KMS-11 (cell line): Measurements from ENCODE around the gene DES.

Source experiments
- H2AFZ ChIP-seq: fragments of 200-600 bp; sonication (generic); 2 replicates; pipeline ENCODE4 v1.6.1; 2016; ENCODE audit warnings: antibody characterized with exemption, mixed run types, low read depth
- H3K27ac ChIP-seq: fragments of 200-600 bp; sonication (generic); 2 replicates; pipeline ENCODE4 v1.6.1; 2016; ENCODE audit warnings: mild to moderate bottlenecking, mixed run types
- H3K27me3 ChIP-seq: fragments of 200-600 bp; sonication (generic); 2 replicates; pipeline ENCODE4 v1.6.1; 2017; ENCODE audit warnings: mild to moderate bottlenecking, low read depth, mixed run types, moderate library complexity; ENCODE audit not compliant: insufficient read depth
- H3K36me3 ChIP-seq: fragments of 200-600 bp; sonication (generic); 2 replicates; pipeline ENCODE4 v1.6.1; 2017; ENCODE audit warnings: mild to moderate bottlenecking, mixed run types; ENCODE audit not compliant: insufficient read depth
- H3K4me1 ChIP-seq: fragments of 200-600 bp; sonication (generic); 2 replicates; pipeline ENCODE4 v1.6.1; 2016; ENCODE audit warnings: mild to moderate bottlenecking, low read depth, mixed run types; ENCODE audit not compliant: poor library complexity, severe bottlenecking
- H3K4me2 ChIP-seq: fragments of 200-600 bp; sonication (generic); 2 replicates; pipeline ENCODE4 v1.7.0; 2016; ENCODE audit warnings: mild to moderate bottlenecking, mixed run types
- H3K4me3 ChIP-seq: fragments of 200-600 bp; sonication (generic); IDR thresholded peaks from 2 replicates; pipeline ENCODE4 v1.6.1; 2017; ENCODE audit warnings: low read depth, low read length, mixed read lengths; ENCODE audit not compliant: insufficient read depth
- H3K79me2 ChIP-seq: fragments of 200-600 bp; sonication (generic); 2 replicates; pipeline ENCODE4 v1.6.1; 2016; ENCODE audit warnings: low read depth, mixed run types; ENCODE audit not compliant: insufficient read depth
- H3K9ac ChIP-seq: fragments of 200-600 bp; sonication (generic); 2 replicates; pipeline ENCODE4 v1.6.1; 2016; ENCODE audit warnings: mild to moderate bottlenecking, mixed run types
- H4K20me1 ChIP-seq: fragments of 200-600 bp; sonication (generic); 2 replicates; pipeline ENCODE4 v1.6.1; 2016; ENCODE audit warnings: mild to moderate bottlenecking, mixed run types; ENCODE audit not compliant: insufficient read depth
- TF ChIP-seq, protein P1 (sequence below): fragments of 200-600 bp; sonication (generic); conservative IDR thresholded peaks from 2 replicates; pipeline ENCODE4 v1.6.1; 2017; ENCODE audit warnings: low read depth, mild to moderate bottlenecking, antibody characterized with exemption, low read length, moderate library complexity, mixed read lengths

The DES gene

DNA sequence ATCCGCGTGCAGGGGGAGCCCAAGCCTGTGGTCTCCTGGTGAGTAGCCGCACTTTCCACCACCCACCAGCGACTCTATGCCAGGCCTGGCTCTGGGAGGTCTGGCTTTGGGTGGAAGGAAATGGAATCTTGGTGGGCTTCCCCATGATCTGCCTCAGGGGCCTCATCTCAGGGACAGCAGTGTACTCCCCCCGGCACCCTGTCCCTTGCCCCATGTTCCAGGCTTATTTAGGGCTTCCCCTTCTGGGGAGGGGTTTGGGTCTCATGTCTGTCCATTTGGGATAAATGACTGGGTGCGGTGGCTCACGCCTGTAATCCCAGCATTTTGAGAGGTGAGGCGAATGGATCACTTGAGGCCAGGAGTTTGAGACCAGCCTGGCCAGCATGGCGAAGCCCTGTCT is 44.2 kb downstream of the DES start:
- Histone ChIP-seq H3K79me2 (no peaks in the 10 kb centered on the region), H2AFZ (no peak overlapping the region), H3K4me3 (no peak overlapping the region), H3K9ac (no peak overlapping the region), H3K36me3 (no peaks in the 10 kb centered on the region), H3K27me3 (no peaks in the 10 kb centered on the region; the same call in 1 of the 2 replicates), H4K20me1 (no peaks in the 10 kb centered on the region), H3K4me1 (no peaks in the 10 kb centered on the region), H3K27ac (no peak overlapping the region), H3K4me2 (no peak overlapping the region)
- TF ChIP-seq, protein P1, sequence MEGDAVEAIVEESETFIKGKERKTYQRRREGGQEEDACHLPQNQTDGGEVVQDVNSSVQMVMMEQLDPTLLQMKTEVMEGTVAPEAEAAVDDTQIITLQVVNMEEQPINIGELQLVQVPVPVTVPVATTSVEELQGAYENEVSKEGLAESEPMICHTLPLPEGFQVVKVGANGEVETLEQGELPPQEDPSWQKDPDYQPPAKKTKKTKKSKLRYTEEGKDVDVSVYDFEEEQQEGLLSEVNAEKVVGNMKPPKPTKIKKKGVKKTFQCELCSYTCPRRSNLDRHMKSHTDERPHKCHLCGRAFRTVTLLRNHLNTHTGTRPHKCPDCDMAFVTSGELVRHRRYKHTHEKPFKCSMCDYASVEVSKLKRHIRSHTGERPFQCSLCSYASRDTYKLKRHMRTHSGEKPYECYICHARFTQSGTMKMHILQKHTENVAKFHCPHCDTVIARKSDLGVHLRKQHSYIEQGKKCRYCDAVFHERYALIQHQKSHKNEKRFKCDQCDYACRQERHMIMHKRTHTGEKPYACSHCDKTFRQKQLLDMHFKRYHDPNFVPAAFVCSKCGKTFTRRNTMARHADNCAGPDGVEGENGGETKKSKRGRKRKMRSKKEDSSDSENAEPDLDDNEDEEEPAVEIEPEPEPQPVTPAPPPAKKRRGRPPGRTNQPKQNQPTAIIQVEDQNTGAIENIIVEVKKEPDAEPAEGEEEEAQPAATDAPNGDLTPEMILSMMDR, result no peak

DNA sequence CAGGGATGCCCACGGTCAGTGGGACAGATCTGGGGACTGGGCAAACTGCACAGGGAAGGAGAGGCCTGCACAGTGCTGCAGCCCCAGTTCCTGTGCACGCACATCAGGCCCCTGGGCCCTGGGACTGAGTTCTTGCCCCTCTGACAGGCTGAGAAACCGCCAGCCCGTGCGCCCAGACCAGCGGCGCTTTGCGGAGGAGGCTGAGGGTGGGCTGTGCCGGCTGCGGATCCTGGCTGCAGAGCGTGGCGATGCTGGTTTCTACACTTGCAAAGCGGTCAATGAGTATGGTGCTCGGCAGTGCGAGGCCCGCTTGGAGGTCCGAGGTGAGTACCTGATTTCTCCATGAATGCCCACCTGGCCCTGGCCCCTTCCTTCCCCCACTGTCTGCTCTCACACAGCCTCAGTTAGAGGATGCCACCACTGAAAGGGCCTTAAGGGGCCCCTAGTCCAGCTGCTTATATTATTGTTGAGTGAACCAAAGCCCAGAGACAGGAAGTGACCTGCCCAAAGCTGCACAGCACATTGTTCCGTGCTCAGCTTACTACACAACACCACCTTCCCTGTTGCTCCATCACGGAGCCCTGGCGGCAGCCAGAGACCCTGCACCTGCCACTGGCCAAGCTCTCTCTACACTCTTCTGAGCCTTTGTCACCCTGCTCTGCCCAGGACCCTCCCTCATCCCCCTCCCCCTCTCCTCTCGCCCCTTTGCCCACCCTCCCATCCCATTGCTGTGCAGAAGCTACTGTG is 46.3 kb downstream of the DES start:
- no peaks in the 10 kb centered on the region for H4K20me1 ChIP-seq
- H3K9ac ChIP-seq, result no peak overlapping the region
- H3K79me2 ChIP-seq, result no peaks in the 10 kb centered on the region
- TF ChIP-seq, protein P1, result no peak
- H3K4me3 ChIP-seq, result no peak overlapping the region
- no peak overlapping the region for H3K27ac ChIP-seq
- no peaks in the 10 kb centered on the region; the same call in 1 of the 2 replicates for H3K27me3 ChIP-seq
- H3K4me2 ChIP-seq, result no peak overlapping the region
- no peak overlapping the region for H2AFZ ChIP-seq
- H3K4me1 ChIP-seq, result no peaks in the 10 kb centered on the region
- H3K36me3 ChIP-seq, result no peaks in the 10 kb centered on the region

DNA sequence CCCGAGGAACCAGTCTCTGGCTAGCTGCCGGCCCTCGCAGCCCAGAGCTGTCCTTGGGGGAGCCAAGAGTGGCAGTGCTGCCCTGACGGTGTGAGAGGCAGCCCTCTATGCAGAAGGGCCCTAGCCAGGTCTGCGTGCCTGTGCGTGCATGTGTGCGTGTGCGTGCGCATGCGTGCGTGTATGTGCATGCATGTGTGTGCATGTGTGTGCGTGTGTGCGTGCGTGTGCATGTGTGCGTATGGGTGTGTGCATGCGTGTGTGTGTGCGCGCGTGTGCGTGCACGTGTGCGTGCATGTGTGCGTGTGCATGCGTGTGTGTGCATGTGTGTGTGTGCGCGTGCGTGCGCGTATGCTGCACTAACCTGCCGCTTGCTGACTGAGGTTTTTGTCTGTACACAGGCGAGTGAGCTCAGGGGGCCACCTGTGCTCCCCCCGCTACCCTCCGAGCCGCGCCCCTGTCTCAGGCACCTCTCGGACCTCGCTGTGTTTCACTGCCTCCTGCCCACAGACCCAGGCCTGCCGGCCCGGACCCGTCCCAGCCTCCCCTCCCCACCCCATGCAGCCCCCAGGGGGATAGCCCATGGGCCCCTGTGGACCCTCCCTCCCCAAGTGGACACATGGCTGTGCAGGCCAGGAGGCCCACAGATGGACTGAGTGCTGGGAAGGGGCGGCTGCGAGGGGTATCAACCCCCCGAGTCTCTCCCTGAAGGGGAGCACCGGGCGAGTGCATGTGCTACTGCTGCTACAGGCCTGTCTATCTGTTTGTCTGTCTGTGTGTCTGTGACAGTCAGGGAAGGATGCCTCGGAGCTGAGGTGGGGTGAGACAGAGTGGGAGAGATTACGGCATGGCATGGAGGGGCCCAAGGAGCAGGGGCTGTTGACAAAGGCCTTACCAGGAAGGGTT is 47.7 kb downstream of the DES start:
- Histone ChIP-seq H2AFZ (no peak overlapping the region), H4K20me1 (no peaks in the 10 kb centered on the region), H3K36me3 (no peaks in the 10 kb centered on the region), H3K4me3 (no peak overlapping the region), H3K9ac (no peak overlapping the region), H3K4me2 (no peak overlapping the region), H3K27ac (no peak overlapping the region), H3K79me2 (no peaks in the 10 kb centered on the region), H3K27me3 (peaks cover 3% of the 10 kb centered on the region; the same call in 1 of the 2 replicates), H3K4me1 (no peaks in the 10 kb centered on the region)
- TF ChIP-seq, protein P1, result no peak

DNA sequence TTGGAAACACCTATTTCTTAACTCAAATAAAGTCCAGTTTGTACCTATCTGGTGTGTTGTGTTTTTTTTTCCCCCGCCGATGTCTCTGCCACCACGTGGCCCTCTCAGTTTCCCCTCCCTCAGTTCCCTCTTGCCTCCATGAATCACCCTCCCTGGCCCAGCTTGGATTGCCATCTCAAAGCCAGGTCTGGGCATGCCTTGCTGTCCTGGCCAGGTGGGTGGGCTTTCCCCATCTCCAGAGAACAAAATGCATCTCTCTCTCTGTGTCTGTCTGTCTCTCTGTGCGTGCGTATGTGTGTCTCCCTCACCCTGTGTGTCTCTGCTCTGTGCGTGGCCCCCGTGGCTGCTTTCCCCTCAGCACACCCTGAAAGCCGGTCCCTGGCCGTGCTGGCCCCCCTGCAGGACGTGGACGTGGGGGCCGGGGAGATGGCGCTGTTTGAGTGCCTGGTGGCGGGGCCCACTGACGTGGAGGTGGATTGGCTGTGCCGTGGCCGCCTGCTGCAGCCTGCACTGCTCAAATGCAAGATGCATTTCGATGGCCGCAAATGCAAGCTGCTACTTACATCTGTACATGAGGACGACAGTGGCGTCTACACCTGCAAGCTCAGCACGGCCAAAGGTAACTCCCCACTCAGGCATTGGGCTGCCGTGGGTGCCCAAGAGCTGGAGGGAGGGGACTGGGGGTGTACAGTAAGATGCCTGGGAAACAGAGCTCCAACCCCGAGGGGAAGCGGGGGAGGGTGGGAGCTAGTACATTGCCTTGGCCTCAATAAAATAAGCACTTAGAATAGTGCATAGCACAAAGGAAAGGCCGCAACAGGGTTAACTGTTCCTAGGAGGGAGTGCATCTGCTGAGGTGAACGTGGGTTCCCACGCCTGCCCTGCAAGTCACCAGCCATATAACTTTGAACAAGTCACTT is 48.9 kb downstream of the DES start:
- no peaks in the 10 kb centered on the region for H3K79me2 ChIP-seq
- no peak overlapping the region for H3K4me2 ChIP-seq
- no peak overlapping the region for H3K27ac ChIP-seq
- H4K20me1 ChIP-seq, result no peaks in the 10 kb centered on the region
- TF ChIP-seq, protein P1, result no peak
- no peak overlapping the region for H2AFZ ChIP-seq
- no peaks in the 10 kb centered on the region for H3K4me1 ChIP-seq
- no peak overlapping the region for H3K4me3 ChIP-seq
- H3K27me3 ChIP-seq, result peaks cover 12% of the 10 kb centered on the region
- H3K36me3 ChIP-seq, result no peaks in the 10 kb centered on the region
- no peak overlapping the region for H3K9ac ChIP-seq
